Trophoblast cell (in vitro differentiated cells and primary cell): ENCODE measurements around the gene AJUBA.
"Not testable (repeated sequence)": the region's sequence is repeated elsewhere in the genome, so short reads cannot be mapped to it uniquely, and the experiment has no call there.

Experiments used
- DNase-seq, 2 donors: peaks; one replicate each; pipeline ENCODE4 v3.0.0-alpha.2; 2016
- H2AFZ ChIP-seq: 2 replicates; pipeline ENCODE4 v1.6.1; 2013; ENCODE audit warnings: low read length, moderate library complexity, mild to moderate bottlenecking; ENCODE audit not compliant: insufficient read depth, poor library complexity
- H2AK5ac ChIP-seq: 2 replicates; pipeline ENCODE4 v1.6.1; 2013; ENCODE audit warnings: mild to moderate bottlenecking, low read length
- H2BK120ac ChIP-seq: 2 replicates; pipeline ENCODE4 v1.6.1; 2013; ENCODE audit warnings: low read length, mild to moderate bottlenecking, moderate library complexity; ENCODE audit not compliant: insufficient read depth, poor library complexity
- H2BK12ac ChIP-seq: 2 replicates; pipeline ENCODE4 v1.6.1; 2013; ENCODE audit warnings: mild to moderate bottlenecking, low read length, moderate library complexity
- H2BK5ac ChIP-seq: 2 replicates; pipeline ENCODE4 v1.6.1; 2013; ENCODE audit warnings: low read length, low read depth, moderate library complexity, mild to moderate bottlenecking; ENCODE audit not compliant: poor library complexity
- H3K14ac ChIP-seq: 2 replicates; pipeline ENCODE4 v1.6.1; 2013; ENCODE audit warnings: mild to moderate bottlenecking, low read length
- H3K18ac ChIP-seq: 2 replicates; pipeline ENCODE4 v1.6.1; 2013; ENCODE audit warnings: mild to moderate bottlenecking, low read length
- H3K23ac ChIP-seq: 2 replicates; pipeline ENCODE4 v1.6.1; 2013; ENCODE audit warnings: low read length
- H3K27ac ChIP-seq: 2 replicates; pipeline ENCODE4 v1.5.1; 2013; ENCODE audit warnings: low read depth, mild to moderate bottlenecking, inconsistent platforms, low read length, moderate library complexity
- H3K27me3 ChIP-seq: 2 replicates; pipeline ENCODE4 v1.6.1; 2013; ENCODE audit warnings: inconsistent platforms, mild to moderate bottlenecking, low read length, moderate library complexity; ENCODE audit not compliant: insufficient read depth
- H3K36me3 ChIP-seq, 2 experiments: 1 replicate in 1 of 2; 2 replicates in 1 of 2; pipeline ENCODE4 v1.6.1; 2013; ENCODE audit warnings: low read length in 2 of 2, mild to moderate bottlenecking in 2 of 2, moderate library complexity in 1 of 2; ENCODE audit not compliant: insufficient read depth in 2 of 2, control insufficient read depth in 1 of 2
- H3K4ac ChIP-seq: 2 replicates; pipeline ENCODE4 v1.6.1; 2013; ENCODE audit warnings: low read depth, mild to moderate bottlenecking, low read length, moderate library complexity
- H3K4me1 ChIP-seq, 2 experiments: 1 replicate in 1 of 2; 2 replicates in 1 of 2; pipeline ENCODE4 v1.6.1; 2013; ENCODE audit warnings: low read length in 2 of 2, mild to moderate bottlenecking in 2 of 2, moderate library complexity in 1 of 2; ENCODE audit not compliant: insufficient read depth in 2 of 2, control insufficient read depth in 1 of 2
- H3K4me2 ChIP-seq: 2 replicates; pipeline ENCODE4 v1.6.1; 2013; ENCODE audit warnings: inconsistent platforms, mild to moderate bottlenecking, low read length, moderate library complexity
- H3K4me3 ChIP-seq: 2 replicates; pipeline ENCODE4 v1.5.1; 2013; ENCODE audit warnings: mild to moderate bottlenecking, low read depth, low read length, inconsistent platforms
- H3K79me1 ChIP-seq: one replicate; pipeline ENCODE4 v1.6.1; 2013; ENCODE audit warnings: low read length
- H3K79me2 ChIP-seq: 2 replicates; pipeline ENCODE4 v1.6.1; 2013; ENCODE audit warnings: low read length, mild to moderate bottlenecking; ENCODE audit not compliant: control insufficient read depth, insufficient read depth, poor library complexity
- H3K9ac ChIP-seq: 2 replicates; pipeline ENCODE4 v1.6.1; 2013; ENCODE audit warnings: mild to moderate bottlenecking, low read length
- H3K9me3 ChIP-seq: 2 replicates; pipeline ENCODE4 v1.6.1; 2013; ENCODE audit warnings: low read depth, mild to moderate bottlenecking, control low read depth, inconsistent platforms, low read length; ENCODE audit not compliant: insufficient read depth
- H4K12ac ChIP-seq: 2 replicates; pipeline ENCODE4 v1.6.1; 2013; ENCODE audit warnings: low read depth, mild to moderate bottlenecking, low read length, moderate library complexity
- H4K8ac ChIP-seq: 2 replicates; pipeline ENCODE4 v1.6.1; 2013; ENCODE audit warnings: low read depth, mild to moderate bottlenecking, low read length, moderate library complexity
- H4K91ac ChIP-seq: one replicate; pipeline ENCODE4 v1.6.1; 2013; ENCODE audit warnings: low read depth, mild to moderate bottlenecking, low read length, moderate library complexity
- WGBS: extraction: QIAGEN DNeasy Blood & Tissue Kit; methylation state at CpG from one replicate; pipeline ENCODE4 v1.1.7; 2013; ENCODE audit warnings: missing lambda C conversion rate; ENCODE audit not compliant: insufficient read length, insufficient coverage; ENCODE audit errors: extremely low coverage; 5-methylcytosine and 5-hydroxymethylcytosine counted together

Gene AJUBA

DNA sequence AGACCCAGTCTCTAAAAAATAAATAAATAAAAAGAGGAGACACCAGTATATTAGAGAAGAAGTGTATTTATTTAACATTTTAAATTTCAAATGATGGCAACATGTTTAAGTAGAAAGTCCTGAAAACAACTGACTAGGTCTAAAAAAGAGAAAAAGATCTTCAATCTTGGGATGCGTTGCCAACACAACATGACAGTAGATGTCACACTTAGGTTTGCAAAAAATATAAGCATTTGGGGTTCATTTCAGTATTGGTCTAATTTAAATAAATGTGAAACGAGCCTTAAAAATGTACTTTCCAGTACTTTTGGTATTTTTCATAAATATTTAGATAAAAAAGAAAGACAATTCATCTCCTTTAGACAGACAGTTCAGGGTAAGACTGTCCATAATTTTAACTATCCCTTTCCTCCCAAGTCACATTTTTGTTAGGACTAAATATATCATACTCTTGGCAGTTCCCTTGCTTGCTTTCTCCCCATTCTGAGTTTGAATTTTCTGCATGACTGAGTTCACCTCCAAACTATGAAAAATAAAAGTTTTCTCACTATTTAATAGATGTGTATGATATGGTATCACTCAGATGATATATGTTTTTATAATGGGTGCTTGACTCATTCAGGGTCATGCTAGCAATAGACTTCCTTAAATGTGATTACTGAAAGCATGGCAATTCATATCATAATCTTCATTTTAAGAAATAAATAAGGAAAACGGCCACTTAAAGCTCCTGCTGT lies 23.3 kb upstream of the AJUBA start:
- peaks cover 15% of the 10 kb centered on the region for H3K79me1 ChIP-seq

DNA sequence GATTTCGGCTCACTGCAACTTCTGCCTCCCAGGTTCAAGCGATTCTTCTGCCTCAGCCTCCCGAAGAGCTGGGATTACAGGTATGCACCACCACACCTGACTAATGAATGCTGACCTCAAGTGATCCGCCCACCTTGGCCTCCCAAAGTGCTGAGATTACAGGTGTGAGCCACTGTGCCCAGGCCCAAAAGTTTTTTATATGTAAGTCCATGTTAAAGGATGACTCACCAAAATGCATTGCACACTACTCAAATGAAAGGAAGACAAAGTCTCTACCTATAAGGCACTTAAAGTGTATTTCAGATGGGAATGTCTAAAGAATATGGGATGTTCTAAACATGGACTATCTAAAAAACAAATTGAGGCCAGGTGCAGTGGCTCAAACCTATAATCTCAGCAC lies 21.9 kb upstream of the AJUBA start:
- H3K4me1 ChIP-seq, H2BK120ac ChIP-seq: not testable (repeated sequence)
- WGBS = no CpG with 5 or more reads among the region's 4 CpGs

More for the DNA sequence above, 23.3 kb upstream of the AJUBA start:
- Histone ChIP-seq H3K4me3 (no peak overlapping the region), H3K27me3 (no peaks in the 10 kb centered on the region), H4K91ac (no peak overlapping the region), H2AFZ (no peak overlapping the region), H3K27ac (no peak overlapping the region), H4K12ac (no peak overlapping the region), H3K14ac (no peak overlapping the region), H3K4me1 (peaks cover 0 to 2% of the 10 kb centered on the region in 2 experiments), H2BK5ac (no peak overlapping the region), H3K18ac (no peak overlapping the region), H2BK12ac (no peak overlapping the region), H3K4ac (no peak overlapping the region), H3K9me3 (no peaks in the 10 kb centered on the region), H3K23ac (no peak overlapping the region), H3K36me3 (no peaks in the 10 kb centered on the region), H3K9ac (no peak overlapping the region), H3K79me2 (peaks cover 4% of the 10 kb centered on the region), H3K4me2 (no peak overlapping the region), H2BK120ac (no peak overlapping the region), H4K8ac (no peak overlapping the region), H2AK5ac (no peak overlapping the region)
- DNase-seq = no peak
- WGBS = no CpG with 5 or more reads among the region's 3 CpGs

DNA sequence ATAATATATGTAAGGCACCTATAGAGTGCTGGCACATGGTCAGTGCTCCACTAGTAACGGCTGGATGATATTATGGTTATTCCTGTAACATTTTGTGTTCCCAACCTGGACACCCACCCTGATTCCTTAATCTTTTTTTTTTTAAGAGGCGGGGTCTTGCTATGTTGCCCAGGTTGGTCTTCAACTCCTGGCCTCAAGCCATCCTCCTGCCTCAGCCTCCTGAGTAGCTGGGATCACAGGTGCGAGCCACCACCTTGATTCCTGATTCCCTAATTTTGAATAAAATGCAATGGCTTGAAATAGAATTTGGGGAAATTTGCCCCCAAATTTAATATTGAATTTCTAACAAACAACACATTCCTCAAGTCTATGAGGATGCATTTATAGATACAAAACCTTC lies 20.2 kb upstream of the AJUBA start:
- Histone ChIP-seq H3K9me3 (peaks cover 2% of the 10 kb centered on the region), H3K9ac (no peak overlapping the region), H4K8ac (no peak overlapping the region), H3K27me3 (no peaks in the 10 kb centered on the region), H2BK120ac (no peak overlapping the region), H4K12ac (no peak overlapping the region), H3K79me1 (peaks cover 9% of the 10 kb centered on the region), H2AFZ (no peak overlapping the region), H4K91ac (no peak overlapping the region), H3K79me2 (peaks cover 4% of the 10 kb centered on the region), H2BK5ac (no peak overlapping the region), H3K14ac (no peak overlapping the region), H2AK5ac (no peak overlapping the region), H3K4me2 (no peak overlapping the region), H3K4me3 (no peak overlapping the region), H3K4ac (no peak overlapping the region), H3K18ac (no peak overlapping the region), H2BK12ac (no peak overlapping the region), H3K36me3 (no peaks in the 10 kb centered on the region), H3K27ac (no peak overlapping the region), H3K23ac (no peak overlapping the region), H3K4me1 (peaks cover 0 to 2% of the 10 kb centered on the region in 2 experiments)
- DNase-seq = no peak
- no CpG with 5 or more reads among the region's 3 CpGs for WGBS

More for the DNA sequence above, 21.9 kb upstream of the AJUBA start:
- H3K4me3 ChIP-seq, H3K4me2 ChIP-seq, H2AFZ ChIP-seq, H4K8ac ChIP-seq, H3K14ac ChIP-seq, H3K18ac ChIP-seq, H3K36me3 ChIP-seq, H3K23ac ChIP-seq, DNase-seq, H3K27ac ChIP-seq, H2BK12ac ChIP-seq, H2AK5ac ChIP-seq, H3K9me3 ChIP-seq, H4K91ac ChIP-seq, H3K4ac ChIP-seq, H3K79me2 ChIP-seq, H3K27me3 ChIP-seq, H3K9ac ChIP-seq, H2BK5ac ChIP-seq, H4K12ac ChIP-seq: not testable (repeated sequence)
- H3K79me1 ChIP-seq = peaks cover 10% of the 10 kb centered on the region

DNA sequence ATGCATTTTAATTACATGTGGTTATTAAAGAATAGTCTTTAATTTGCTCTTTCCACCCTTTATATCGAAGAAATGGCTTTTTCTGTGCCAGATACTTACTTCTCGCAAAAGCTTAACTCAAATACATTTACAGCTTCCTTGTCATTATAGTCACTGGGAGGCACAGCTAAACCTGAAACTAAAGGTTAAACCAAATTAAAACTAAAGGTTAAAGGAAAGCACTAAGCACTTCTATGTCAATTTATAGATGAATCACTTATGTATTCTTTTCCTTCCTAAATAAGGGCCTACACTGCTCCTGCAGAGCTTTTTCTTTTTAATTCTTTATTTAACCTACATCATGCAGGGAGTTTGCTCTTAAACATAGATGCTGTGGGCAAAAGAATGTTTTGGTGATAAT lies 18.5 kb upstream of the AJUBA start:
- Histone ChIP-seq H3K4me2 (no peak overlapping the region), H3K79me2 (no peaks in the 10 kb centered on the region), H2BK5ac (no peak overlapping the region), H3K36me3 (peaks cover 0 to 1% of the 10 kb centered on the region in 2 experiments), H3K27me3 (no peaks in the 10 kb centered on the region), H3K18ac (no peak overlapping the region), H3K27ac (no peak overlapping the region), H3K4me1 (no peaks in the 10 kb centered on the region), H3K9me3 (peaks cover 2% of the 10 kb centered on the region), H3K9ac (no peak overlapping the region), H3K14ac (no peak overlapping the region), H4K12ac (no peak overlapping the region), H4K91ac (no peak overlapping the region), H2AK5ac (no peak overlapping the region), H3K4me3 (no peak overlapping the region), H3K4ac (no peak overlapping the region), H2AFZ (no peak overlapping the region), H2BK120ac (no peak overlapping the region), H3K23ac (no peak overlapping the region), H4K8ac (no peak overlapping the region), H2BK12ac (no peak overlapping the region), H3K79me1 (no peaks in the 10 kb centered on the region)
- no CpG with 5 or more reads among the region's 2 CpGs for WGBS
- DNase-seq = no peak
